Activated CD8-positive, alpha-beta memory T cell treated with anti-CD3 and anti-CD28 coated beads, Interleukin-2, amount 50 U/mL, for 24 hours (primary cell): Measurements from ENCODE around the gene FBXO44.

Source experiments
- DNase-seq: peaks from one replicate; pipeline ENCODE4 v3.0.0-alpha.2; 2020; ENCODE audit errors: extremely low read depth

The FBXO44 gene

DNA sequence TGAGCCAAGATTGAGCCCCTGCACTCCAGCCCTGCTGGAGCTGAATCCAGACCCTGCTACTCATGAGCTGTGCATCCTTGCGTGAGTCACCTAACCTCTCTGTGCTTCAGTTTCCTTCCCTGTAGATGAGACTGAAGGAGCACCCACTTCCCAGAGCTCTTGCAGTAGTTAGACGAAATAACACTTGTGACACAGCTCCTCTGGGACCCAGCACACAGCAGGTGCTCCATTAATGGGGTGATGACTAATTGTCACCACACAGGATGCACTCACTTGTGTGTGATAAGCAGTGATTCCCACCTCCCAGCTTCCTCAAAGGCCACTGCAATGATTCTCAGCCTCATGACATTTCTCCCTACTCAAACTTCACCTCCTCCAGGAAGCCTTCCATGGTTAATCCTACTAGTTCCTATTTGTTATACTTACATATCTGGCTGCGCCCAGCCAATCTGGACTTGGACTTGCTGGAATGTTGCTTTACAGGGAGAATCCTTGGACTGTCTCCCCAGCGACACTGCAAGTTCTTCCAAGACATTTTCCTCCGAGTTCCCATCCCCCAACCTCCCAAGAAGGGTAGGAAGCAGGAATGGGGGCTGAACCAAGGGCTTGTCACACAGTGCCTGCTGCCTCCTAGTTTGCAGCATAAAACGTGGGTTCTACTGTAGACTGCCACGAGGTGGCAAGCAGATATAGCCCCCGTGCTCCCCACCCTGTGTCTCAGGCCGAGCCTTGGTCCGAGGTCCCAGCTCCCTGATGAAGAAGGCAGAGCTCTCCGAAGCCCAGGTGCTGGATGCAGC is 54.1 kb downstream of the FBXO44 start:
- DNase-seq = no peak

GRCh38 chr1:11711490-11711889 is 56.8 kb downstream of the FBXO44 start:
- DNase-seq = no peak

GRCh38 chr1:11712285-11712684 is 57.6 kb downstream of the FBXO44 start:
- no peak for DNase-seq
